NCI-H1694 treated with DMSO at 0.1 percent for 48 hours (cell line): Measurements from ENCODE around the gene TACO1.
A peak's percentile ranks its signal among the peaks of the same experiment; 100 is the strongest.

Experiments used
- DNase-seq: peaks from one replicate; lab custom pipeline; 2025; lab: John Stamatoyannopoulos, UW

TACO1 gene

DNA sequence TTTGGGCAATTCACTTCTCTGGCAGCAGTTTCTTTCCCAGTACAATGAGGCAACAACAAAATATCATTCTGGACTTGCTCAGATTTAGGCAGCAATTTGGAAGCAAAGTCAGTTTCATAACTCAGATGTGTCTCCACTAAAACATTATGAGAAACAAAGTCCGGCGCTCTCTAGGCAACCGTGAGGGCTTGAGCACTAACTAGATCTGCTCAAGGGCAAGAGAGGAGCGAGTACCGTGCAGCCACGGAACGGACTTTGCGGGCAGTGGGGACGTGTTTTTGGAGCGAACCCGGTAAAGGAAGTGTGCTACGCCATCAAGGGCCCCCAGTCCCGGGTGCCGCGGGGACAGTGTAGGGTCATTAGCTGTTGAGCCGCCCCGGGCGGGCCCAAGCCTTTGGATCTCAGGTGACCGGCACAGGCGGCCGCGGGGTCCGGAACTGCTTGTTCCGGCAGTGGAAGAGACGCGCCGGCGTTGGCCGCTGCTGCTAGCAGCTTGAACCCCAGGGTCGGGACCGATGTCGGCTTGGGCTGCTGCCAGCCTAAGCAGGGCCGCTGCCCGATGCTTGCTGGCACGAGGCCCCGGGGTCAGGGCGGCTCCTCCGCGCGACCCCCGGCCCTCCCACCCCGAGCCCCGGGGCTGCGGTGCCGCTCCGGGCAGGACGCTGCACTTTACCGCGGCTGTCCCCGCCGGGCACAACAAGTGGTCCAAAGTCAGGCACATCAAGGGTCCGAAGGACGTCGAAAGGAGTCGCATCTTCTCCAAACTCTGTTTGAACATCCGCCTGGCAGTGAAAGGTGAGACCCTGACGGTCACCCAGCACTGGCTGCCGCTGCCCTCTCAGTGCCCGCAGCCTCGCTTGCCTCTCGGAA lies at the start of gene TACO1:
TSS of gene TACO1 (plus strand) at position 327 of the 870 bp plus-strand sequence. CDS start at position 516, 189 bp downstream.
- peak; percentile 66 for DNase-seq

DNA sequence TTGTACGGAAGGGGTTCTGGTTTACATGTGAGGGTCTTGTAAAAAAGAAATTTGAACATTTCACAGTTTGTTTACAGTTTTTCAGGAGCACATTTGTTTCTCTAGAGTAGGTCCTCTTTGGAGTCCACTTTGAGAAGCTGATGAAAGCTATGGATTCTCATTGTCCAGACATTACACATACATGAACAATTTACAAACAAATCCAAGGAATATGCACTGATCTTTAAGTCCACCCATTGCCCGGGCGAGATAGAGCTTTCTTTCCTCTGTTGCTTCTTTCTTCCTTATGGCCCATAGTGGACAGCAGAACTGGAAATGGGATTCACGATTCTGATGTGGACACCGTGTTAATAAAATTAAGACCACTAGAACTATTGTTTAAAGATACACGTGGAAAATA lies 48.5 kb upstream of the TACO1 start:
- no peak for DNase-seq

DNA sequence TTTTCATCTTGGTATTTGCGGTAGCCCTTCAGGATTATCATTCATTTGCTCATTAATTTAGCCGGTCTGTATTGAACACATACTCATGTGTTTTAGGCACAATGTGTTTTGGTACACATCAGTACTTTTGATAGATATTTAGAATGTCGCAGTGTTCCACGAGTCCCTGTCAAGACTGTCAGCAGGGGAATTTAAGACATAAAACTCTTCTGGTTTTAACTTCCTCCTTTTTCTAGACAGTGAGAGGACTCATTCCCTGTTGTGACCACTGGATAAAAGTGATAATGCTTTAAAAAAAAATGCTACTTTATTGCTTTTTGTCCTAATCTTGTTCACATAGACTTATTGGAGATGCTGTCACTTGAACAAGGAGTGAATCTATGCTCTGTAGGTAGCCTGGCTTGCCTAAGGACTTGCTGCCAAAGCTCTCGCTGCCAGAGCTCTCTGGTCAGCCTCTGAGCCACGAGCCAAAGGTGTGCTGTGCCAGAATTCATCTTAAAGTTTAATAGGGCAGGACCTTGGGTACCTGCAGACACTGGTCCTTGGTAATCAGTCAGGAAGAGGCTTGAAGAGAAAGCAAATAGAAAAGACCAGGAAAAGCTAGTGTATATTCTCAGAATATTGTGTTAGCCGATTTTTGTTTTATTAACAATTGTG lies 45.1 kb upstream of the TACO1 start:
- no peak for DNase-seq

DNA sequence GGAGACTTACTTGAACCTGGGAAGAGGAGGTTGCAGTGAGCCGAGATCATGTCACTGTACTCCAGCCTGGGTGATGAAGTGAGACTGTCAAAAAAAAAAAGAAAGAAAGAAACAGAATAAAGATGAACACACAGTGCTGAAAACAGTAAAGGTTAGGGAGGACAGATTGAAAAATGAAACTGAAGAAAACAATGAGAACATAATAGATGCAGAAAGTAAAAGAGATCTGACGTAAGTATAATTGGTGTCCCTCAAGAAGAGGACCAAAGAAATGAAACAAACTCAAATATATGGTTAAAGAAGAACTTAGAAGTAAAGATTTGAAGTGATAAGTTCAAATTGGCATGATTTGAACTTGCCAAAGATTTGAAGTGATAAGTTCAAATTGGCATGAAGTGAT lies 43.3 kb upstream of the TACO1 start:
- DNase-seq, result no peak

DNA sequence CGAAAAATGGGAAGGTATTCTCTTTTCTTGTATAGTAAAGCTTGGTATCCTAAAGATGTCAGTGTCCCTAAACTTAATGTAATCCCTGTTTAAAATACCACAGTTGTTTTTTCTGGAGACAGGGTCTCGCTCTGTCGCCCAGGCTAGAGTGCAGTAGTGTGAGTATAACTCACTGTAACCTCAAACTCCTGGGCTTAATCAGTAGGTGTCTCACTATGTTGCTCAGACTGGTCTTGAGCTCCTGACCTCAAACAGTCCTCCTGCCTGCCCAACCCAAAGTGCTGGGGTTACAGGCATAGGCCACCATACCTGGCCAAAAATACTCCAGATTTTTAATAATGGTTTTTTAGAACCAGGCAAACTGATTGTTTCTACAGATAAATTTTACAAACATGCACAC lies 42.3 kb upstream of the TACO1 start:
- DNase-seq, result no peak

DNA sequence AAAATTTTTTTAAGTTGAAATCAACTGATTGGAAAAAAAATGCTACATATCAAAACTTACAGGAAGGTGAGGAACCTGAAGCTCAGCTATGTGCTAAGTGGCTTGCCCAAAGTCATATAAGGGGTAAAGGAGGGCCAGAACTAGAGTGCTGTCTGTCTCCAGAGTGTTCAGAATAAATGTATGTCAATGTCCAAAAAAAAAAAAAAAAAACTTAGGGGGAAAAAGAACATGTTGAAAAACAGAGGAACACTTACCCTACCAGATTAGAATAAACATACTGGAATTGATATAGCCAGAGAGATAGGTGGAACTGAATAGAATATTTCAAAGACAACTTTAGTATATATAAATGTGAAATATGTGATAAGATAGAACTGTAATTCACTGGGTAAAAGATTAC lies 38.9 kb upstream of the TACO1 start:
- DNase-seq, result no peak

DNA sequence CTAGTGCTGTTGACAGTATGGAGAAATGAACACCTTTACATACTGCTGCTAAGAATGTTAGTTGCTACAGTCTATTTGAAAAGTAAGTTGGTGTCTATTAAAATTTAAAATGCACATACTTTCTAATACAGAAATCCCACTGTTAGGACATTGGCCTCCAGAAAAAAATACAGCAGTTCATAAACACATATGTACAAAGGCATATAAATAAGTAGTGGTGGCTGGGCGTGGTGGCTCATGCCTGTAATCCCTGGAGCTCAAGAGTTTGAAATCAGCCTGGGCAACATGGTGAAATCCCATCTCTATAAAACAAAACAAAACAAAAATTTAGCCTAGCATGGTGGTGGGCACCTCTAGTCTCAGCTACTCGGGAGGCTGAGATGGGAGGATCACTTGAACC lies 37.4 kb upstream of the TACO1 start:
- DNase-seq, result no peak

DNA sequence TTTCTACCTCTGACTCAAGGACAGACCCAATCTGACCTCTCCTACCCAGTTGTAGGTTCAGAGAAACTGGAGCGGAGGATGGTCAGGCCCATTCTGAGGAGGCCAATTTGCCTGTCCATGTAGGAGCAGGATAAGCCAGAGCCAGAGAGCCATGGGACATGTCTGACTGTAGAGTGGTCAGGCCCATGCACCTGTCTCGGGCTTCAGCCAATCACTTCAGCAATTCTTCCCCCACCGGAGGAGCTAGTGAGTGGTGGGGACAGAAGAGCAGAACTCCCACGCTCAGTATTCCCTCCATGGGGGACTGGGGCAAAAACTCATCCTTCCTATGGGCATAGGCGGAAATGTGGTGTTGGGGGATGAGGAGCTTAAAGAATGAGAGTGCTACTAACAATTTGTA lies 36.1 kb upstream of the TACO1 start:
- DNase-seq, result no peak

DNA sequence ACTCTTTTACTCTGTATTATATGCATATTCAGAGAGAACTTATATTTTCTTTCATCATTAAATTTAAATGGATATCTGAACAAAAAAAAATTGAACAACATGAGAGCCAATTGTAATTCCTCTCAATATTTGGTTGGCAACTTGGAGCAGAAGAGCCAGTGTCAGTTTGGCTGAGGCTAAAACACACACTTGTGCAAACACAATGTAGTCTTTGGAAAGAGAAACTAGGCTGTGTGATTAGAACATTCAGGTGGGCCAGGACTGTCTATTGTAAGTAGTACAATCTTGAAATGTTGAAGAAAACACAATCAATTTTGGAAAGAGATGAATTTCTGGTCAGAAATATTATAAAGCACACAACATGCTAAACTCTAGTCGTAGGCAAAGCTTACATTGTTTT lies 33.5 kb upstream of the TACO1 start:
- no peak for DNase-seq

DNA sequence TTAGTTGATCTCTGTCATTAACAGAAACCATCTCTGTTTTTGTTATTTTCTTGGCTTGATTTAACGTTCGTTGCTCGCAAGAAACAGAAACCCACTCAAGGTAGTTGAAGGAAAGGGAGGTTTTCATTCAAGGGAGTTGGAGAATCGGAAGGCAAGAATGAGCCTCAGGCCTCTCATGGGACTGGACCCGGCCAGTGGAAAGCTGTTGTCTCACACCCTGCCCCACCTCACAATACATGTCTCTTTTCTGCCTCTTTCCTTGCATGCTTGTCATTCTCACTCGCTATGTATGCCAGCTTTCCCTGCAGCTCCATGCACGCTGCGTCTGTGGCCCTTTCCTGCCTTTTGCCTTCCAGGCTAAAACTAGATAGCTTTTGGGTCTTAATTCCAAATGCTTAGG lies 32.1 kb upstream of the TACO1 start:
- no peak for DNase-seq

DNA sequence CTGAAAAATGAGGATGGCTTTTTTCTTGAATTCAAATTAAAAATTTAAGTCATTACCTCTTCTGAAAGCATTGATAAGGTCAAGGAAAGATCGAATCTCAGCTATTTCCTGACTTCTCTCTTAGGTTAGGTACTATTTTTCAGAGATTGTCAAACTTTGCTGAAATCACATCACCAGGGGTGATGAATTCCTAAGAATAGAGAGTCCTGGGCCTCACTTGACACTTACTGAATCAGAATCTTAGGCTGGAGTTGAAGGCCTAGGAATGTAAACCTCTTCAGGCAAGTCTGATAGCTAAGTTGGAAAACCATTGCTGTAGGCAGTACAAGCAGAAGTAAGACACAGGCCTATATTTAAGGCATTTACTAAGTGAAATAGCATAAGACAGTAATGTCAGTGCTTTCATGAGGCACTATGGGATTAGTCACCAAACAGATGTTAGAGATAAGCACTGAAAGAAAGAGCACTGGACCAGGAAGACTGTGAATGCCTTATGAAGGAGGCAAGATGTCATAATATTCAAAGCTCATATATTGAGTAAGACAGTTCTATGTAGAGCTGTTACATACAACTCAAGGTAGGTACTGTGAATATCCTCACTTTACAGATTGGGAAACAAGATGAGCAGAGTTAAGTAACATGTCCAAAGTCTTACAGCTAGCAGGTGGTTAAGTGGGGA lies 28.9 kb upstream of the TACO1 start:
- no peak for DNase-seq

DNA sequence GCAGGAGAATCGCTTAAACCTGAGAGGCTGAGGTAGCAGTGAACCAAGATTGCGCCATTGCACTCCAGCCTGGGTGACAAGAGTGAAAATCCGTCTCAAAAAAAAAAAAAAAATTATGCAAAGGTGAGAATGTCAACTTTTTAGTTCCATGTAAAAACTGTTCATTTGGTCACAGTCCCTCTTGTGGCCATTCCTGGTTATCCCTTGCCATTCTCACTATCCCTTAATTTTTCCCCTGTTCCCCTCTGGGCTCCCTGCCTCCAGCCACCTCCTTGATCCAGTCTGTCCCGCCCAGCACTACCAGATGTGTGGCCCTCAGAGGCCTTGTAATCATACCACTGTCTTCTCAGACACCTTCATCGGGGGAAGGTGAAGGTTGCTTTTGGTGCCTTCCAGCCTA lies 27.1 kb upstream of the TACO1 start:
- no peak for DNase-seq

DNA sequence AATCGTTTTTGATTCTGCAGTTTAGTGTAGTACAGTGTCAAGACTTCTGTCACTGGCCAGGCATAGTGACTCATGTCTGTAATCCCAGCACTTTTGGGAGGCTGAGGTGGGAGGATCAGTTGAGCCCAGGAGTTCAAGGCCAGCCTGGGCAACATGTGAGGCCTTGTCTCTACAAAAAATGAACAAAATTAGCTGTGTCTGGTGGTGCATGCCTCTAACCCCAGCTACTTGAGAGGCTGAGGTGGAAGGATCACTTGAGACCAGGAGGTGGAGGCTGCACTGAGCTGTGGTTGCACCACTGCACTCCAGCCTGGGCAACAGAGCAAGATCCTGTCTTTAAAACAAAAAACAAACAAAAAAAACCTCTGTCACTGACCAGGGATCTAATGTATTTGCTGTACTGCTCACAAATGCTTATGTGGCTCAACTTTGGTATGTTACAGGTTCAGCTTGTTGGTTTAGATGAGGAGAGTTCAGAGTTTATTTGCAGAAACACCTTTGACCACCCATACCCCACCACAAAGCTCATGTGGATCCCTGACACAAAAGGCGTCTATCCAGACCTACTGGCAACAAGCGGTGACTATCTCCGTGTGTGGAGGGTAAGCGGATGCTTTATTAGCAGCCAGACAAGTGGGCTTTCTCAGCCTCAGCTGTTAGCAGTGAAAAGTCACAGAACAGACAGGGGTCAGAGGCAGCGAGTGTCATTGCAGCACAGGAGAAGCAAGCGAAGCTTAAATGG lies 22.5 kb upstream of the TACO1 start:
- DNase-seq, result no peak

DNA sequence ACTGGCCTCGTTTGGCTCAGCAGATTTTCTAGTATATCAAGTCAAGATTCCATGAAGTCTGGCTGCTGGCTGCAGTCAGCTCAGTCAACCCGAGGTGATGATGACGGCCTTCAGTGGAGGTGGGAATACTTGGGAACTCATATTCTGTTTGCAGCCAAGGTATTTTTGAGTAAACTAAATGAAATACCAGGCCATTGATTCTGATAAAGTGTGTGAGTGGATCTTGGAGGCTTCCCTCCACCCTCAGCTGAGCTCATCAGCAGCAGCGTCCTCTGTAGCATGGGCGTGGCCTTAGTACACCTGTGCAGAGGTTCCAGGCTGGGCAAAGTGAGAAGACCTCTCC lies 22.0 kb upstream of the TACO1 start:
- DNase-seq, result no peak

DNA sequence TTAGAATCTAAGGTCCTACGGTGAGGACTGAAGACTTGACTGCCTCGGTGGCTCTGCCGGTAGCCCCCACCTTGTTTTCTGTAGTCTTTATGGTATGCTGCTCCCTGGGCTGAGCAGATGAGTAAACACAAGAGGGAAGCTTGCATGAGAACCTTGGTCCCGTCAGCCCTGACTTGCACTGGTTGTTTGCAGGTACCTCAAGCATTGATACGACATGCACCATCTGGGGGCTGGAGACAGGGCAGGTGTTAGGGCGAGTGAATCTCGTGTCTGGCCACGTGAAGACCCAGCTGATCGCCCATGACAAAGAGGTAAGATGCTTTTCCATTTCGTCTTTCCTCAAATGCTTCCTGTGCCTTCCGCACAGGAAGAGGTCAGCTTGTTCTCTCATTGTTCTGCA lies 21.1 kb upstream of the TACO1 start:
- DNase-seq, result no peak

DNA sequence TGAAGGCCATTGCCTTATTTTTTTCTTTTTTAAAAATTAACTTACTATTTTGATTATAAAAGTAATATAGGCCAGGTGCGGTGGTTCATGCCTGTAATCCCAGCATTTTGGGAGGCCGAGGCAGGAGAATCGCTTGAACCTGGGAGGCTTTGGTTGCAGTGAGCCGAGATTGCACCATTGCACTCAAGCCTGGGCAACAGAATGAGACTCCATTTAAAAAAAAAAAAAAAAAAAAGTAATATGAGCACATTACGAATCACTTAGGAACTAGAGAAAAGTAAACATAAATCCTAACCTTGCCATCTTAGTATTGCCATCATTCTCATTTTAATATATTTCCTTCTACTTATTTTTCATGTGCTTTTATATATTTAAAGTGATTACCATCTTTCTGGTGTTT lies 12.9 kb upstream of the TACO1 start:
- no peak for DNase-seq

DNA sequence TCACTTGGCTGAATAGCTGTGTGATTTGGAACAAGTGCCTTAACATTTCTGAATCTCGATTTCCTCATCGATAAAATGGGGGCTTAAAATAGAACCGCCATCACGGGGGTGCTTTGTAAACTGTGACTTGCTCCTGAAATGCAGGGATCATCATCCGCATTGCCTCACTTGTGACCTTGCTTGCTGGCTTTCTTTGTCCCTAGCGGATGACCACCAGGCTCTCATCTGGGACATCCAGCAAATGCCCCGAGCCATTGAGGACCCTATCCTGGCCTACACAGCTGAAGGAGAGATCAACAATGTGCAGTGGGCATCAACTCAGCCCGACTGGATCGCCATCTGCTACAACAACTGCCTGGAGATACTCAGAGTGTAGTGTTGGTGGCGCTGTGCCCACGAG lies 11.9 kb upstream of the TACO1 start:
- peak; percentile 47 for DNase-seq

DNA sequence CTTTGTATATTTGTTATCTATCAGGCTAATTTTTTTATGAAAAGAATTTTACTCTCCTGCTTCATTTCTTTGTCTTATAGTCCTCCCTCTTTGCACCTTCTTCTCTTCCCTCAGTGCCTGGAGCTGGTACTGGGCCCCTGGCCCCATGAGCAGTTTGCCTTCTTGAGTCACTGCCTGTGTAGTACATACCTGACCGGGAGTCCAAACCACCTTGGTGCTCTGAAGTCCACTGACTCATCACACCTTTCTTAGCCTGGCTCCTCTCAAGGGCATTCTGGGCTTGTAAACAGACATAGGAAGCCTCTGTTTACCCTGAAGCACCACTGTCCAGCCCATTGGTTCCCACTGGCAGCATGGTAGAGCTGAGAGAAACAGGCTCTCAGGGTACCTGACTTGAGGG lies 11.0 kb upstream of the TACO1 start:
- DNase-seq, result no peak

DNA sequence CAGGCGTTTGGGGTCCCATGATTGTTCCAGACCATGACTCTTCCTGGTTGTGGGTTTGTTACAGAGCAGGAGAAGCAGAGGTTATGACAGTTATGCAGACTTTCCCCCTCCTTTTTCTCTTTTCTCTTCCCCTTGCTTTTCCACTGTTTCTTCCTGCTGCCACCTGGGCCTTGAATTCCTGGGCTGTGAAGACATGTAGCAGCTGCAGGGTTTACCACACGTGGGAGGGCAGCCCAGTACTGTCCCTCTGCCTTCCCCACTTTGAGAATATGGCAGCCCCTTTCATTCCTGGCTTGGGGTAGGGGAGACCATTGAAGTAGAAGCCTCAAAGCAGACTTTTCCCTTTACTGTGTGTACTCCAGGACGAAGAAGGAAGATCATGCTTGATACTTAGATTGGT lies 7.9 kb upstream of the TACO1 start:
- no peak for DNase-seq

DNA sequence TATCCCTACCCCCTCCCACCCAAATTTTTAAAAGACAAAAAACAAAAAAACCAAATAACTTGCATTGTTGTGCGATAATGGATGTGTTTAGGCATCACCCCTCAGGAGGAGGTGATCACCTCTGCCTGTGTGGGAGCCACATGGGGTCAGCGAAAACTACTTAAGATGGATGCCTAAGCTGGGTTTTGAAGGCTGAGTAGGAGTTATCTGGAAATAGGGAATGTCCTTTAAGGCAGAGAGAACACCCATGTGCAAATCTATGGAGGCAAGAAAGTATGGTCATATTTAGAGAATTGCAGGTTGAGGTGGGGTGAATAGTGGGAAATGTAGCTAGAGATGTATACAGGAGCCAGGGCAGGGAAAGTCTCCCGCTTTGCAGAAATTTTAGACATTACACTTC lies 5.6 kb upstream of the TACO1 start:
- no peak for DNase-seq

DNA sequence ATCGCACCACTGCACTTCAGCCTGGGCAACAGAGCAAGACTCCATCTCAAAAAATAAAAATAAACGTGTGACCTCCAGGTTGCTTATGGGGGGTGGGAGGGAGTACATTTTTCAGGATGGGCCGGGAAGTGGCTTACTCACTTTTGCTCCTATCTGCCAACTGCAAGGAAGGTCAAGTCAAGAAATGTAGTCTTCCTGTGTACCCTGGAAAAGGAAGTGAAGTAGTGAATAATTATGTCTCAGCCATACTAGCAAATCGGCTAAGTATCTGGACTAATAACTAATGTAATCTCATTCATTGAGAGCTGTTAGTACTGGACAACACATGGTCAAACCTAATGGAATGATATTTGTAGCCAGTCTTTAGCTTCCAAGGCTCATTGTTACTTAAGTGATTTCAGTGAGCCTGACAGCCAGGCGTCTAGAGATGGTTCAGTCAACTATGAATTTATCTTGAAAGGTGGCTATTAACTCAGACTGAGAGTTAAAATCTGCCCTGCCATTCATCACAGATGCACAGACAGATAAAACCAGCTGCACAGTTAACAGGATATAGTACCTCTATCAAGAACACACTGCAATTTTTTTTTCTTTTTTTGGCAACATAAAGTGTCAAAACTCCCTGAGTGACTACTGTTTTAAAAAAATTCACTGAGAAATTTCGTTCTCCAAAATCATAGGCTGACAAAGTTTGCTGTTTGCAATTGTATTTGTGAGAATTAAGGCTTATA lies 3.7 kb upstream of the TACO1 start:
- DNase-seq, result no peak

DNA sequence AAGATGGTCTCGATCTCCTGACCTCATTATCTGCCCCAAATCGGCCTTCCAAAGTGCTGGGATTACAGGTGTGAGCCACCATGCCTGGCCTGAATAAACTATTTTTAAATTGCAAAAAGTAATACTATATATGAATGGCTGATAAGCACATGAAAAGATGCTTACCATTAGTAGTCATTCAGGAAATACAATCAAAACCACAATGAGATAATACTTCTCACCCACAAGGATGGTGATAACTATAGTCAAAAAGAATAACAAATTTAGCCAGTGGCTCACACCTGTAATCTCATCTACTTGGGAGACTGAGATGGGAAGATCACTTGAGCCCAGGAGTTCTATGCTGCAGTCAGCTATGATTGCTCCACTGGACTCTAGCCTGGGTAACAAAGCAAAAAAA lies 2.4 kb upstream of the TACO1 start:
- no peak for DNase-seq
